SIG-M5 (cell line): ENCODE measurements around the gene MSH5.
A peak's percentile ranks its signal among the peaks of the same experiment; 100 is the strongest.
"Not testable (repeated sequence)": the region's sequence is repeated elsewhere in the genome, so short reads cannot be mapped to it uniquely, and the experiment has no call there.

Source experiments
- DNase-seq: peaks from one replicate; lab custom pipeline; 2025; lab: John Stamatoyannopoulos, UW

MSH5 gene

GRCh38 chr6:31778999-31779885 lies 39.4 kb downstream of the MSH5 start:
- no peak for DNase-seq

- DNase-seq = no peak
These were observed 40.1 kb downstream of the MSH5 start for GRCh38 chr6:31779908-31780307.

DNA sequence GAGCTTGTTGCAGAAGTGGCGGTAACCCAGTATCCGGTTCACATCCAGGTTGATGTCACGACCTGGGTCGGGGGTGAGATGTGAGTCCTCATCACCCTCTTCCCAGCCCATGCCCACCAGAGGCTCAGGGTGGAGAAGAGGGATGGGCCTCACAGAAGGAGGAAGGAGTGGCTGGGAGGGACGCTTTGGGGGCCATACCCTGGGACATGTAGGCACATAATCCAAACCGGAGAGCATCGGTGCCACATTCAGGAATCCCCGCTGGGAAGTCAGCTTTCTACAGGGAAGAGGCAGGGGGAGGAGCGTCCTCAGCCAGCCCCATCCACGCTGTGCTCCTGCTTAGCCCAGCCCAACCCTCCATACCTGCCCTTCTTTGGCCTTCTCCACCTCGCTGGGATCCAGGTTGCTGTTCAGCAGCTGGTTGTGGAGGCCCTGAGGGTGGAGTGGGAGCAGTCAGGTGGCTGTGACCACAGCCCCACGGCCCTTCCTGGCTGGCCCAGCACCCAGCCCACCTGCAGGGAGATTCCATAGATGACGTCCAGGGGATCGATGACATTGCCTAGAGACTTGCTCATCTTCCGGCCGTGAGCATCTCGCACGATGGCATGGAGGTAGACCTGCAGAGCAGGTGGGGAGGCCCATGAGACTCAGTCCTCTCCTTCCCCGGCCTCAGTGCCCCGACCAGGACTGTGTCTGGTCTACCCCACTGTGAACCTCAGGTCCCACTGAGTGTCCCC lies 40.9 kb downstream of the MSH5 start:
- DNase-seq = no peak

- DNase-seq = no peak
These were observed 41.7 kb downstream of the MSH5 start for GRCh38 chr6:31781244-31782125.

DNA sequence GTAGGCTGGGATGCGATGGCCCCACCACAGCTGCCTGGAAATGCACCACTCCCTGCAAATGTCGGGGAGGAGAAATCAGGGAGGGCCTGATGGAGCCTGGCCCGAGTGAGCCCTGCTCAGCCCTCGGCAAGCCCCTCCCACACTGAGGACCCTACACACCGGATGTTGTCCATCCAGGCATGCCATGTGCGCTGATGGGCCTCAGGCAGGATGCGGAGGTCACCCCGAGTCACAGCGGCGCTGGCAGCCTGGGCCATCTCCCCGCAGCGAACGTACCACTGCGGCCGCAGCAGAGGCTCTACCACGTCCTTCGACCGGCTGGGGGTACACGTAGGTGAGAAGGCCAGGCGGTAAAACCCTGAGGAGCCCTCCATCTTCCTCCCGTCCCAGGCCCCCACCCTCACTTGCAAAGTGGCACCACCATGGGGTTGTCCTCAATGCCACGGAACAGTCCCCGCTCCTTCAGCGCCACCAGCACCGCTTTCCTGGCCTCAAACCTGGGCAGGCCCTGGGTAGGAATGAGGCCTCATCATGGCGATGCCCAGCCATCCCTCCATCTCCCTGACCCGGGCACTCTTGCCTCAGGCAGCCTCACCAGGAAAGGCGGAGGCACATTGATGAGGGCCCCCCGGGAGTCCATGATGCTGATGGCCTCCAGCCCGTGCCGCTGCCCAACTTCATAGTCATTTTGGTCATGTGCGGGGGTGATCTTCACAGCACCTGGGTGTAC lies 42.5 kb downstream of the MSH5 start:
- DNase-seq = no peak

- no peak for DNase-seq
These were observed 44.5 kb downstream of the MSH5 start for GRCh38 chr6:31784098-31784925.

DNA sequence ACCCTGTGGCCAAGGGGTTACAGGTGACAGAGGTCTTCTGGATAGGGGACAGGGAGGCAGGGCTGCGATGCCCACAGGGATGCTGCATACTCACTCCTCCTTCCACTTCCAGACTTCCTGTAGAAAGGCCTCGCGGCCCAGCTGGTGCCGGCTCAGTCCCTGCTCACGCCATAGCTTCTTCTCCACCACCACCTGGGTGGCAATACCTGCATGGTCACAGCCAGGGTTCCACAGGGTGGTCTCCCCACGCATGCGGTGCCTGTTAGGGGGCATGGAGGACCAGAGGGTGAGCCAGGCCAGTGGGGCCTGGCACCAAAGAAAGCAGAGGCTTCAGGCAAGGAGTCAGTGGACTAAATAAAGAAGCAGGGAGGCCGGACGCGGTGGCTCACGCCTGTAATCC lies 45.7 kb downstream of the MSH5 start:
- DNase-seq = no peak

- DNase-seq = no peak
These were observed 51.7 kb downstream of the MSH5 start for GRCh38 chr6:31791324-31792089.

DNA sequence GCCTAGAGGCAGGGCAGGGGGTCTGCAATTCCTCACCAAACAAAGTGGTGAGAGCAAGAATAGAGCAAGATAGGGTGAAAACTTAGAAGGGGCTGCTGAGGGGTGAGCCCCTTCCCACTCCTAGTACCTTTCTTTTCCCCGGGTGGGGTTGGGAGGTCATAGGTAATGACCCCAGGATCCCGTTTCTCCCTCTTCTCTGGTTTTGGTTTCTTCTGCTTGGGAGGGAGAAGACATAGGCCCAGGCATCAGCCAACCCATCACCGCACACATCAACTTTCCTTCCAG lies 52.2 kb downstream of the MSH5 start:
- DNase-seq = no peak

DNA sequence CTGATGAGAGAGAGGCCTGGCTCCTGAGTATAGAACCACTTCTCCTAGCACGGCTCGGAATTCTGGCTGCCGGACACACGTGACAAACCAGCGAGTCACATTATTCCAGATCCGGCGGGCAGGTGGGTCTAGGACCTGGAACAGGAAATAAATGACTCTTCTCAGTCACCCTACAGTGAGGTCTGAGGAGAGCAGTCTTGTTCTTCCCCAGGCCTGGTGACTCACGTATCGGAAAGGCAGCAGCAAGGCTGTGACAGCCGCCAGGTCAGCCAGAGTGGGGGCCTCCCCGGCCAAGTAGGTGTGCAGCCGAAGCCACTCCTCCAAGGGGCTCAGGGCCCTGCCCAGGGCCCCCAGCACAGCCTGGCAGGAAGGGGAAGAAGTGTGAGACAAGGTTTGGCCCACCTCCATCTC lies 53.0 kb downstream of the MSH5 start:
- DNase-seq = no peak

- DNase-seq = not testable (repeated sequence)
These were observed 54.1 kb downstream of the MSH5 start for GRCh38 chr6:31793927-31794245.

- DNase-seq = no peak
These were observed 54.6 kb downstream of the MSH5 start for GRCh38 chr6:31794294-31794865.

GRCh38 chr6:31794866-31795615 lies 55.2 kb downstream of the MSH5 start:
- DNase-seq = no peak

DNA sequence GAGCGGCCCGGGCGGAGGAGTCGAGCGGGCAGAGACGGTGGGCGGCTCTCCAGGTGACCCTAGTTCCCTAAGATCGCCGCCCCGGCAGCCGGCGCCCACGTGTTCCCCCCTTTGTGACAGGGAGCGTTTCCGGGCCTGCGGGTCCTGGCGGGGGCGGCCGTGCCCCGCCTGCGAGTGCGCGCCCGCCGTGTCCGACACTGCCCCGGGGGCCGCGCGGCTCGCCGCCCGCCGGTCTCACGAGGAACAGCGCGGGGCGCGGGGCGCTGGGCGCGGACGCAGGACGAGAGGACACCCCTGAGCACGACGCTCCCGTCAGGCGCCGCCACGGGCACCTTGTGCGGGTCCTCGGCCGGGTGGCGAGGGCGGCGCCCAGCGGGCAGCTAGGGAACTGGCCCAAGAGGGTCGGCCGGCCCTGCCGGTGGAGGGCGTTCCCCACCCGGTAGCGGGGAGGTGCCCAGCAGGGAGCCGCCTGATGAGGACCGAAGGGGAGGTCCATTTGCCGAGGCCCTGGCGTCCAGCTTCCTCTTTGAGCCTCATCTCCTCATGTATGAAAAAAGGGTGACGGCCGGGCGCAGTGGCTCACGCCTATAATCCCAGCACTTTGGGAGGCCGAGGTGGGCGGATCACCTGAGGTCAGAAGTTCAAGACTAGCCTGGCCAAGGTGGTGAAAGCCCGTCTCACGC lies 56.0 kb downstream of the MSH5 start, which contains the start of gene VARS1:
TSS of gene VARS1 (minus strand) at position 137 of the 683 bp plus-strand sequence. CDS start 535 bp downstream, outside the sequence.
- peak; percentile 45 for DNase-seq

DNA sequence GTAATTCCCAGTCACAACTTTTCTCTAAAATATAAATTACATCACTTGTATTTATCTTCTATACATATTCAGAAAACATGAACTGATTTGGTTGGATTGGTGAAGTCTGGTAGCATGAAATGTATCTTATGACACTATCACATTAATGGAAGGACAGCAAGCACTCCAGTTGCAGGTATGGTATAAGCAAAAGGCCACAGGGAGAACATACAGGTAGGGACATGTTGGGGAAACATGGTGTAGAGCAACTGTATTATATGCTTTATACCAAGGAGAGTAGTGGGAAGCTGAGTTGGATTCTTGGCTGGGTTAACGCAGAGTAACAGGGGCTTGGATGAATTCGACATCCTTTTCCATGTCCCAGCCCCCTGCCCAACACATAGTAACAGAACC lies 57.2 kb downstream of the MSH5 start:
- DNase-seq = no peak

GRCh38 chr6:31797588-31797987 lies 57.8 kb downstream of the MSH5 start:
- DNase-seq = no peak

DNA sequence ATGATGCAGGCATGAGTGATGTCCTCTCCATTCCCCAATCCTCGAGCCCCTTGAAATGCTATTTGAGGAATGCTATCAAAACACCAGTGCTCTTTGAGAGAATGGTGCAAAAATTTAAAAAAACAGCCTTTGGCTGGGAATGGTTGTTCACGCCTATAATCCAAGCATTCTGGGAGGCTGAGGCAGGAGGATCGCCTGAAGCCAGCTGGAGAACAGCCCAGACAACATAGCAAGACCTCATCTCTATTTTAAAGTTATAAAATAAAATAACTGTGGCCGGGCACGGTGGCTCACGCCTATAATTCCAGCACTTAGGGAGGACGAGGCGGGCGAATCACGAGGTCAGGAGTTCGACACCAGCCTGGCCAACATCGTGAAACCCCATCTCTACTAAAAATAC lies 60.0 kb downstream of the MSH5 start:
- DNase-seq = no peak
